Activated CD8-positive, alpha-beta memory T cell treated with anti-CD3 and anti-CD28 coated beads, Interleukin-2, amount 50 U/mL, for 48 hours (primary cell): ENCODE results near the gene SLC12A7.
A peak's percentile ranks its signal among the peaks of the same experiment; 100 is the strongest.
"Not testable (repeated sequence)": the region's sequence is repeated elsewhere in the genome, so short reads cannot be mapped to it uniquely, and the experiment has no call there.

ENCODE experiments used
- DNase-seq: peaks from one replicate; pipeline ENCODE4 v3.0.0-alpha.2; 2020

Gene SLC12A7

GRCh38 chr5:1109542-1110306, 2.1 kb downstream of the SLC12A7 start:
- DNase-seq: no peak

GRCh38 chr5:1108865-1109174, 3.0 kb downstream of the SLC12A7 start:
- no peak for DNase-seq

GRCh38 chr5:1108023-1108864, 3.6 kb downstream of the SLC12A7 start:
- DNase-seq: no peak

GRCh38 chr5:1107167-1108022, 4.5 kb downstream of the SLC12A7 start:
- no peak for DNase-seq

- DNase-seq: no peak
Measured at GRCh38 chr5:1106385-1107166, 5.3 kb downstream of the SLC12A7 start.

- DNase-seq: peak; percentile 67
Measured at GRCh38 chr5:1105350-1106265, 6.3 kb downstream of the SLC12A7 start.

- DNase-seq: no peak
Measured at GRCh38 chr5:1104327-1105006, 7.4 kb downstream of the SLC12A7 start.

- no peak for DNase-seq
Measured at GRCh38 chr5:1103505-1104326, 8.1 kb downstream of the SLC12A7 start.

GRCh38 chr5:1103093-1103492, 8.8 kb downstream of the SLC12A7 start:
- DNase-seq: no peak

- no peak for DNase-seq
Measured at GRCh38 chr5:1101961-1102713, 9.7 kb downstream of the SLC12A7 start.

- no peak for DNase-seq
Measured at GRCh38 chr5:1100664-1101574, 10.9 kb downstream of the SLC12A7 start.

- no peak for DNase-seq
Measured at GRCh38 chr5:1099926-1100663, 11.8 kb downstream of the SLC12A7 start.

GRCh38 chr5:1098986-1099597, 12.8 kb downstream of the SLC12A7 start:
- DNase-seq: no peak

GRCh38 chr5:1097988-1098385, 13.9 kb downstream of the SLC12A7 start:
- DNase-seq: not testable (repeated sequence)

- no peak for DNase-seq
Measured at GRCh38 chr5:1097381-1097987, 14.4 kb downstream of the SLC12A7 start.

- no peak for DNase-seq
Measured at GRCh38 chr5:1096838-1097237, 15.0 kb downstream of the SLC12A7 start.
